ENCODE results near the gene ULK3.
A peak's percentile ranks its signal among the peaks of the same experiment; 100 is the strongest.

DNA sequence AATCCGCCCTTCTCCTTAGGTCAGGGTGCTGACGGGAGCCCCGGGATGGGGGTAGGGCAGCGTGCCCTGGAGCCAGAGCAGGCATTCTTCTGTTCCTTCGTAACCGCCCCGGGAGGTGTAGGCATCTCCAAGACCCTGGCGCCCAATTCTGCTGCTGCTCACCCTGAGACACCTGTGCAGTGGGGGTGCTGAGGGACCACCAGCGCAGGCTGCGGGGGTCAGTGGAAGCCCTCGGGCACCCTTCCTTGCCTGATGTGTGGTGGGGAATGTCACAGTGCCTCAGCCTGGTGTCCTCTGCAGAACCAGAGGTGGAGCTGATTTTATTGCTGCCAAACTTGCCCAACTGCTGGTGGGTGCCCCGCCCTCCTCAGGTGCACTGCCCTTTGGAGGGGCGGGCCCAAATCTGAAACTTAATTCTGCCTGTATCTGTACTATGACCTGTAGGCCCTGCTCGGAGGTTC, 53.8 kb downstream of the ULK3 start:
- TF ChIP-seq RFX5 (IDR thresholded peaks at IDR 0.05; ENCODE audit: low read depth, low read length), result no peak
- peak; percentile 72; the same call in 1 of the 2 replicates for TF ChIP-seq SMARCA5 (IDR thresholded peaks at IDR 0.05)
- TF ChIP-seq ZNF274 (IDR thresholded peaks at IDR 0.05; ENCODE audit: insufficient read depth, insufficient read length), result no peak
- TF ChIP-seq POLR2AphosphoS5 (IDR thresholded peaks at IDR 0.05; ENCODE audit: low read length), result no peak; the same call in 1 of the 2 replicates
- peak; percentile 63; the same call in 1 of the 2 replicates for TF ChIP-seq POLR2A (IDR thresholded peaks at IDR 0.05; ENCODE audit: low read depth, low read length)
- TF ChIP-seq, protein P1, sequence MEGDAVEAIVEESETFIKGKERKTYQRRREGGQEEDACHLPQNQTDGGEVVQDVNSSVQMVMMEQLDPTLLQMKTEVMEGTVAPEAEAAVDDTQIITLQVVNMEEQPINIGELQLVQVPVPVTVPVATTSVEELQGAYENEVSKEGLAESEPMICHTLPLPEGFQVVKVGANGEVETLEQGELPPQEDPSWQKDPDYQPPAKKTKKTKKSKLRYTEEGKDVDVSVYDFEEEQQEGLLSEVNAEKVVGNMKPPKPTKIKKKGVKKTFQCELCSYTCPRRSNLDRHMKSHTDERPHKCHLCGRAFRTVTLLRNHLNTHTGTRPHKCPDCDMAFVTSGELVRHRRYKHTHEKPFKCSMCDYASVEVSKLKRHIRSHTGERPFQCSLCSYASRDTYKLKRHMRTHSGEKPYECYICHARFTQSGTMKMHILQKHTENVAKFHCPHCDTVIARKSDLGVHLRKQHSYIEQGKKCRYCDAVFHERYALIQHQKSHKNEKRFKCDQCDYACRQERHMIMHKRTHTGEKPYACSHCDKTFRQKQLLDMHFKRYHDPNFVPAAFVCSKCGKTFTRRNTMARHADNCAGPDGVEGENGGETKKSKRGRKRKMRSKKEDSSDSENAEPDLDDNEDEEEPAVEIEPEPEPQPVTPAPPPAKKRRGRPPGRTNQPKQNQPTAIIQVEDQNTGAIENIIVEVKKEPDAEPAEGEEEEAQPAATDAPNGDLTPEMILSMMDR (IDR thresholded peaks at IDR 0.05 in 2 of 3, conservative IDR thresholded peaks at IDR 0.05 in 1 of 3; ENCODE audit: control insufficient read depth in 2 of 3, extremely low read depth in 1 of 3, insufficient read depth in 1 of 3, low read depth in 3 of 3, low read length in 3 of 3), result no peak
- TF ChIP-seq CREB1 (IDR thresholded peaks at IDR 0.05; ENCODE audit: low read depth), result no peak
- no peak for TF ChIP-seq TAF1 (IDR thresholded peaks at IDR 0.05; ENCODE audit: borderline replicate concordance, low read depth, low read length)
- TF ChIP-seq CHD4 (IDR thresholded peaks at IDR 0.05), result no peak
- TF ChIP-seq, protein P2, sequence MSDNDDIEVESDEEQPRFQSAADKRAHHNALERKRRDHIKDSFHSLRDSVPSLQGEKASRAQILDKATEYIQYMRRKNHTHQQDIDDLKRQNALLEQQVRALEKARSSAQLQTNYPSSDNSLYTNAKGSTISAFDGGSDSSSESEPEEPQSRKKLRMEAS (IDR thresholded peaks at IDR 0.05; ENCODE audit: low read depth, low read length), result no peak
- TF ChIP-seq RAD21 (IDR thresholded peaks at IDR 0.05; ENCODE audit: insufficient read depth, low read depth, low read length), result no peak
- TF ChIP-seq, protein P3, sequence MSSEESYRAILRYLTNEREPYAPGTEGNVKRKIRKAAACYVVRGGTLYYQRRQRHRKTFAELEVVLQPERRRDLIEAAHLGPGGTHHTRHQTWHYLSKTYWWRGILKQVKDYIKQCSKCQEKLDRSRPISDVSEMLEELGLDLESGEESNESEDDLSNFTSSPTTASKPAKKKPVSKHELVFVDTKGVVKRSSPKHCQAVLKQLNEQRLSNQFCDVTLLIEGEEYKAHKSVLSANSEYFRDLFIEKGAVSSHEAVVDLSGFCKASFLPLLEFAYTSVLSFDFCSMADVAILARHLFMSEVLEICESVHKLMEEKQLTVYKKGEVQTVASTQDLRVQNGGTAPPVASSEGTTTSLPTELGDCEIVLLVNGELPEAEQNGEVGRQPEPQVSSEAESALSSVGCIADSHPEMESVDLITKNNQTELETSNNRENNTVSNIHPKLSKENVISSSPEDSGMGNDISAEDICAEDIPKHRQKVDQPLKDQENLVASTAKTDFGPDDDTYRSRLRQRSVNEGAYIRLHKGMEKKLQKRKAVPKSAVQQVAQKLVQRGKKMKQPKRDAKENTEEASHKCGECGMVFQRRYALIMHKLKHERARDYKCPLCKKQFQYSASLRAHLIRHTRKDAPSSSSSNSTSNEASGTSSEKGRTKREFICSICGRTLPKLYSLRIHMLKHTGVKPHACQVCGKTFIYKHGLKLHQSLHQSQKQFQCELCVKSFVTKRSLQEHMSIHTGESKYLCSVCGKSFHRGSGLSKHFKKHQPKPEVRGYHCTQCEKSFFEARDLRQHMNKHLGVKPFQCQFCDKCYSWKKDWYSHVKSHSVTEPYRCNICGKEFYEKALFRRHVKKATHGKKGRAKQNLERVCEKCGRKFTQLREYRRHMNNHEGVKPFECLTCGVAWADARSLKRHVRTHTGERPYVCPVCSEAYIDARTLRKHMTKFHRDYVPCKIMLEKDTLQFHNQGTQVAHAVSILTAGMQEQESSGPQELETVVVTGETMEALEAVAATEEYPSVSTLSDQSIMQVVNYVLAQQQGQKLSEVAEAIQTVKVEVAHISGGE (CRISPR knock-in tag; IDR thresholded peaks at IDR 0.05), result no peak

All from GM12878 (cell line).